ENCODE results near the gene UBTFL1. TPM values are rescaled to one million over a fixed set of nuclear protein-coding genes. Genes with fewer than 3 reads are reported as not detected.

The UBTFL1 gene
- total RNA-seq, 1 experiment from 2014 or later, result not detected

DNA sequence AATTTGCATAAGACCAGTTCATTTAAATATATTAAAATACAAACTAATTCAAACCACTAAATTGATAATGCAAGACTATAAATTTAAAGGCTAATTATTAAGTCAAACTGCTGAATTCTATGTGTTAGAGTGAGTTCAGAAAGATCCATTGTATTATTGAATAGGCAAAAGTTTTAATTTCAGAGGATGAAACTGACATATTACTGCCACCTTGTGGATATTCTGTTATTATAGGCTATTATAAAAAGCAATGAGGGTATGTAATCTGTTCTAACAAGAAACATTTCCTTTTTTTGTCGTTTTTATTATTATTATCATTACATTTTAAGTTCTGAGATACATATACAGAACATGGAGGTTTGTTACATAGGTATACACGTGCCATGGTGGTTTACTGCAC lies 27.8 kb downstream of the UBTFL1 start:
- no peak overlapping the region for H2BK5ac ChIP-seq (ENCODE audit: insufficient read length, low read length)
- H3K23me2 ChIP-seq (ENCODE audit: insufficient read length, low read depth, low read length, poor library complexity, severe bottlenecking), result no peaks in the 10 kb centered on the region
- H4K8ac ChIP-seq (replicated peaks; ENCODE audit: insufficient read length, low read depth, low read length), result no peak overlapping the region
- no peaks in the 10 kb centered on the region for H3K79me1 ChIP-seq (ENCODE audit: insufficient read depth, low read depth, low read length, poor library complexity, severe bottlenecking)
- TF ChIP-seq, protein P1, sequence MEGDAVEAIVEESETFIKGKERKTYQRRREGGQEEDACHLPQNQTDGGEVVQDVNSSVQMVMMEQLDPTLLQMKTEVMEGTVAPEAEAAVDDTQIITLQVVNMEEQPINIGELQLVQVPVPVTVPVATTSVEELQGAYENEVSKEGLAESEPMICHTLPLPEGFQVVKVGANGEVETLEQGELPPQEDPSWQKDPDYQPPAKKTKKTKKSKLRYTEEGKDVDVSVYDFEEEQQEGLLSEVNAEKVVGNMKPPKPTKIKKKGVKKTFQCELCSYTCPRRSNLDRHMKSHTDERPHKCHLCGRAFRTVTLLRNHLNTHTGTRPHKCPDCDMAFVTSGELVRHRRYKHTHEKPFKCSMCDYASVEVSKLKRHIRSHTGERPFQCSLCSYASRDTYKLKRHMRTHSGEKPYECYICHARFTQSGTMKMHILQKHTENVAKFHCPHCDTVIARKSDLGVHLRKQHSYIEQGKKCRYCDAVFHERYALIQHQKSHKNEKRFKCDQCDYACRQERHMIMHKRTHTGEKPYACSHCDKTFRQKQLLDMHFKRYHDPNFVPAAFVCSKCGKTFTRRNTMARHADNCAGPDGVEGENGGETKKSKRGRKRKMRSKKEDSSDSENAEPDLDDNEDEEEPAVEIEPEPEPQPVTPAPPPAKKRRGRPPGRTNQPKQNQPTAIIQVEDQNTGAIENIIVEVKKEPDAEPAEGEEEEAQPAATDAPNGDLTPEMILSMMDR (conservative IDR thresholded peaks at IDR 0.05), result peak; percentile 67
- H4K91ac ChIP-seq (ENCODE audit: insufficient read length, low read depth, low read length), result no peak overlapping the region
- Mint-ChIP-seq H3K4me1 (no peaks in the 10 kb centered on the region), H3K27ac (no peak overlapping the region), H3K27me3 (ENCODE audit: low read depth) (no peaks in the 10 kb centered on the region), H3K9me3 (no peaks in the 10 kb centered on the region), H3K36me3 (ENCODE audit: insufficient read depth in 1 of 3, low read depth in 3 of 3) (no peaks in the 10 kb centered on the region), H3K4me3 (no peak overlapping the region)
- H3K4me1 ChIP-seq (ENCODE audit: insufficient read depth, low read length), result no peaks in the 10 kb centered on the region
- H2BK12ac ChIP-seq (ENCODE audit: insufficient read length, low read depth, low read length), result no peak overlapping the region
- H4K20me1 ChIP-seq (ENCODE audit: control insufficient read depth, insufficient read depth, insufficient read length), result no peaks in the 10 kb centered on the region
- H4K5ac ChIP-seq (ENCODE audit: insufficient read length, low read depth, low read length), result no peak overlapping the region
- H3K27me3 ChIP-seq (ENCODE audit: insufficient read depth, low read length), result no peaks in the 10 kb centered on the region
- H3K18ac ChIP-seq (ENCODE audit: insufficient read length, low read depth, low read length), result no peak overlapping the region
- H3T11ph ChIP-seq (ENCODE audit: low read length), result no peak overlapping the region
- WGBS (ENCODE audit: extremely low coverage, insufficient read length, low lambda C conversion rate), result no CpG with 5 or more reads among the region's 2 CpGs
- no peak overlapping the region for H3K14ac ChIP-seq (ENCODE audit: insufficient read depth, low read length)
- H3K4ac ChIP-seq (ENCODE audit: low read depth, low read length), result no peak overlapping the region
- H3K9ac ChIP-seq (ENCODE audit: extremely low read depth, insufficient read length, low read length), result no peak overlapping the region
- H3K79me2 ChIP-seq (ENCODE audit: insufficient read depth, low read length), result no peaks in the 10 kb centered on the region
- H2BK15ac ChIP-seq (ENCODE audit: low read depth, low read length), result no peak overlapping the region
- H2AK5ac ChIP-seq (ENCODE audit: insufficient read length, low read length), result no peak overlapping the region
- no peak overlapping the region for H3K4me2 ChIP-seq (ENCODE audit: insufficient read depth, insufficient read length, low read length)
- no peak overlapping the region for H2AFZ ChIP-seq (ENCODE audit: low read length)
- H3K27ac ChIP-seq (ENCODE audit: insufficient read length, low read depth, low read length), result no peak overlapping the region
- H3K23ac ChIP-seq (ENCODE audit: insufficient read length, low read depth, low read length), result no peak overlapping the region
- H2BK20ac ChIP-seq (ENCODE audit: low read depth, low read length, poor library complexity, severe bottlenecking), result no peak overlapping the region
- H3K56ac ChIP-seq (ENCODE audit: insufficient read length, low read depth, low read length), result no peak overlapping the region
- H2BK120ac ChIP-seq (ENCODE audit: low read depth, low read length, poor library complexity, severe bottlenecking), result no peak overlapping the region
- DNase-seq, result no peak
- H3K9me3 ChIP-seq (ENCODE audit: control insufficient read depth, low read depth, low read length), result no peaks in the 10 kb centered on the region
